GM12875 (cell line): ENCODE measurements around the gene WDCP.
"Not testable (repeated sequence)": the region's sequence is repeated elsewhere in the genome, so short reads cannot be mapped to it uniquely, and the experiment has no call there.

Experiments
- H3K4me3 ChIP-seq: one replicate; pipeline ENCODE4 v1.5.1; 2011; ENCODE audit warnings: low read depth, low read length, control low read depth
- TF ChIP-seq, protein P1 (sequence below): IDR thresholded peaks from 2 replicates; pipeline ENCODE4 v1.5.1; 2011; ENCODE audit warnings: low read depth, mild to moderate bottlenecking, control low read depth, inconsistent platforms, low read length, moderate library complexity, borderline replicate concordance; ENCODE audit not compliant: insufficient read depth

WDCP gene

DNA sequence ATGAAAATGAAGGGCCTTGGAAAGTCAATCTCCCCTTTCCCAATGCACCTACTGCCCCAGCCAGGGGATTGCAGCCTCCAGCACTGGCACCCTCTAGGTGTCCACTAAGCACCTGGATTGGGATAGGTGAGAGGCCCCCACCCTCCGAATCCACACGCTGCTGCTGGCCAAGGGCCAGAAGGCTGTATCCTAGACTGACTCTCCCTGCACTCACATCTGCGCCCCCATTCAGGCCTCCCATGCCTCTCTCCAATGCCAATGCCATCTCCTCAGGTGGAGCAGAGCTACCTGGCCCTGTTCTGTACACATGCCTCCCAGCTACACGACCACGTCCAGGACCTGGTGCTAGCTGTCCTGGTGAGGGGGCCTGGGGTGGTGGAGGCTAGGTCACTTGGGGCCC is 27.5 kb downstream of the WDCP start:
- no peak overlapping the region for H3K4me3 ChIP-seq
- TF ChIP-seq, protein P1, sequence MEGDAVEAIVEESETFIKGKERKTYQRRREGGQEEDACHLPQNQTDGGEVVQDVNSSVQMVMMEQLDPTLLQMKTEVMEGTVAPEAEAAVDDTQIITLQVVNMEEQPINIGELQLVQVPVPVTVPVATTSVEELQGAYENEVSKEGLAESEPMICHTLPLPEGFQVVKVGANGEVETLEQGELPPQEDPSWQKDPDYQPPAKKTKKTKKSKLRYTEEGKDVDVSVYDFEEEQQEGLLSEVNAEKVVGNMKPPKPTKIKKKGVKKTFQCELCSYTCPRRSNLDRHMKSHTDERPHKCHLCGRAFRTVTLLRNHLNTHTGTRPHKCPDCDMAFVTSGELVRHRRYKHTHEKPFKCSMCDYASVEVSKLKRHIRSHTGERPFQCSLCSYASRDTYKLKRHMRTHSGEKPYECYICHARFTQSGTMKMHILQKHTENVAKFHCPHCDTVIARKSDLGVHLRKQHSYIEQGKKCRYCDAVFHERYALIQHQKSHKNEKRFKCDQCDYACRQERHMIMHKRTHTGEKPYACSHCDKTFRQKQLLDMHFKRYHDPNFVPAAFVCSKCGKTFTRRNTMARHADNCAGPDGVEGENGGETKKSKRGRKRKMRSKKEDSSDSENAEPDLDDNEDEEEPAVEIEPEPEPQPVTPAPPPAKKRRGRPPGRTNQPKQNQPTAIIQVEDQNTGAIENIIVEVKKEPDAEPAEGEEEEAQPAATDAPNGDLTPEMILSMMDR, result no peak

DNA sequence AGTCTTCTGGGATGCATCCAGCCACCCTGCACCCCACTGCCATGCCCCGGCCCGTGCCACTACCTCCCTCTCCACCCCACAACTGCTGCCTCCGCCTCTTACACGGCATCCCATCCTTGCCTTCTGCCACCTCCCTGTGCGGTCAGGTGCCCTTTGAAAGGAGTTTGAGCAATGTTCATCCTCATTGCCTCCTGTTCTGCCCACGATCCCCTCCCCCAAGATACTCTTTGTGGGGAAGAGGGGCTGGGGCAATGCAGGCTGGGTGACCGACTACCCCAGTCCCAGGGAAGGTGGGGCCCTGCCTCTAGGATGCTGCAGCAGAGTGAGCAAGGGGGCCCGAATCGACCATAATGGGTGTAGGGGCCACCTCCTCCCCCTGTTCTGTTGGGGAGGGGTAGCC is 28.9 kb downstream of the WDCP start:
- H3K4me3 ChIP-seq, result no peak overlapping the region
- TF ChIP-seq, protein P1, result no peak

DNA sequence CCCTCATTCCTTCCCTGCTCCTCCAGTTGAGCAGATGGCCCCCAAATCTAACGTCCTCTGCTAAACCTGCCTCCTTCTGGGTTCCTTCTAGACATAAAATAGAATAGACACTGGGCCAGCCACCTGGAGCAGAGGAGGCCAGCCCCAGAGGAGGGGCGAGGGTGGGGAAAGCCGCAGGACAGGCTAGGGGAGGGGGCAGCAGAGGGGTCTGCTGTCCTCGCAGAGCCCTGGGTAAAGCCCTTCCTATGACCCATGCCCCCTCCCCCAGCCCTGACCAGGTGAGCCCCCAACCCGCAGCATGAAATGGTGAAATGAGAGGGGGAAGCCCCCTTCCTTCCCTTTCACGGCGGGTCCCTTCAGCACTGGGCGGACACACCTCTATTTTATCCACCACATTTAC is 29.5 kb downstream of the WDCP start:
- TF ChIP-seq, protein P1, result no peak
- no peak overlapping the region for H3K4me3 ChIP-seq

DNA sequence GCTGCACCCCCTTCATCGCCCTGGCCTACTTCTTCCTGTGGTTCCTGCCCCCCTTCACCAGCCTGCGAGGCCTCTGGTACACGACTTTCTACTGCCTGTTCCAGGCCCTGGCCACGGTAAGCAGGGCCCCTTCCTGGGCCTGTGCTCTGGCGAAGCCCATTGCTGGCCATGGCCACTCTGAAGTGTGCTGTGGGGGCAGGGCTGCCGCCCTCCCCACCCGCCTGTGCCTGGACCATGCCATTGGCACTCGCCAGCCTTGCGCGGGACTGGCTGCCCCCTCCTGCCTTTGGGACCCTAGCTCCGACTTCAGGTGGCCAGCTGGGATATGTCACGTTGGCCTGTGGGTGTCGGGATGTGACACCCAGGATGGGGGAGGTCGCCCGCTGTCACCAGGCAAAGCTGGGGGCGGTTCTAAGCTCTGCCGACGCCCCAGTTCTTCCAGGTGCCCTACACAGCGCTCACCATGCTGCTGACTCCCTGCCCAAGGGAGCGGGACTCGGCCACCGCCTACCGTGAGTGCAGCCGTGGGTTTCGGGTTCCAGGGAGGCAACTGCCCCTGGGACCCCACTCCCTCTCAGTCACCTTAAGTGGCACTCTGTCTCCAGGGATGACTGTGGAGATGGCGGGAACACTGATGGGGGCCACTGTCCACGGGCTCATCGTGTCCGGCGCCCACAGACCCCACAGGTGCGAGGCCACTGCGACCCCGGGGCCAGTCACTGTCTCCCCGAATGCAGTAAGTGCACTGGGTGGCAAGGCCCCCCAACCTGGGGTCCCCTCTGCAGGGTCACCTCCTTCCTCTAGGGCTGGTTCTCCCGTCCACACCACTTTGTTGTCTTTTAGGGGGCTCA is 30.1 kb downstream of the WDCP start:
- no peak overlapping the region for H3K4me3 ChIP-seq
- TF ChIP-seq, protein P1, result no peak

DNA sequence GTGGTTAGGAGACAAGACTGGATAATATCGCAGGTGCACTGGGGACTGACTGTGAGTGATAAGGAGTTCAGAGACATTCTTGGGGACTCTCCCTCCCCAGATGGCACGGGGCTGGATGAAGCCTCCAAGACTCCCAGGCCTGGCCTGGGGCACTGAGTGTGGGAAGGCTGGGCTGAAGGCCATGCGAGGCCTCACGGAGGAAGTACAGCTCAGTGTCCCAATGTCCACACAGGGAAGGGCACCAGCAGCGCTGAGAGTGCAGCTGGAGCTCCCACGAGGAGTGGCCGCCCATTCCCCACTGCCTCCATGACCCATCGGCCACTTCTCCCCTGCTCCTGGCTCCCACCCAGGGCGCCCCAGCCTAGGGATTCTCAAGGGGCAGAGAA is 30.8 kb downstream of the WDCP start:
- no peak overlapping the region for H3K4me3 ChIP-seq
- TF ChIP-seq, protein P1, result no peak

DNA sequence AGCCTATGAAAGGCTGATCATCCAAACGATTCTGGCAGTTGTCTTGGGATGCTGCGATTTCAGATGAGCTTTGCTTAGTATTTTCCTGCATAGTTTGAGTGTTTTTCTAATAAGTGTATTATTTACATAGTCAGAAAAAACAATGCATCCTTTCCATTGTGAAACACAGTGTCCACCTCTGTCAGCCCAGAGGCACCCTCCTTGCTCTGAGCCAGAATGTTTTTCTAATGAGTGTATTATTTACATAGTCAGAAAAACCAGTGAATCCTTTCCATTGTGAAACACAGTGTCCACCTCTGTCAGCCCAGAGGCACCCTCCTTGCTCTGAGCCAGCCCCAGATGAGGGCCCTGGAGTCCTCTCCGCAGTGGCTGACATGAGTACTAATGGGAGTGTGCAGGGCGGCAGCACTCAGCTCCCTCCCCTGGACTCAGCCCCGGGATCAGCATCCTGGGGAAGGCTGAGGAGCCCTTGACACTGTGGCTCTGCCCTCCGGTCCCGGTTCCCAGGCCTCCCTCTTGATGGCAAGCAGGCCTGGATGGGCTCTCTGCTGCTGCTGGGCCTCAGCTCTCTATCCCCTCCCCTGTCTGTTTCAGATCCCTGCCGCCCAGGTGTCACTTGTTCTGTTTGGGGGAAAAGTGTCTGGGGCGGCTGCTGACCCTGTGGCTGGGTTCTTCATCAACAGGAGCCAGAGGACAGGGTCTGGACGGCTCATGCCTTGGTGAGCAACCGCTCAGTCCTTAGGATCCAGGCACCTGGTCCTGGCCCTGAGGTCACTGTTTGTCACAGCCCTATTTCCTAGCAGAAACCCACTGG is 31.4 kb downstream of the WDCP start:
- no peak overlapping the region for H3K4me3 ChIP-seq
- TF ChIP-seq, protein P1, result no peak

DNA sequence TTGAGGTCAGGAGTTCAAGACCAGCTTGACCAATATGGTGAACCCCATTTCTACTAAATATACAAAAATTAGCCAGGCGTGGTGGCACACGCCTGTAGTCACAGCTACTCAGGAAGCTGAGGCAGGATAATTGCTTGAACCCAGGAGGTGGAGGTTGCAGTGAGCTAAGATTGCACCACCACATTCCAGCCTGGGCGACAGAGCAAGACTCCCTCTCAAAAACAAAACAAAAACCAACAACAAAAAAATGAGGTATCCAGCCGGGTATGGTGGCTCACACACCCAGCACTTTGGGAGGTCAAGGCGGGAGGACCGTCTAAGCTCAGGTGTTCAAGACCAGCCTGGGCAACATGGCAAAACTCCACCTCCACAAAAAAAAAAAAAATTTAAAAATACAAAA is 32.3 kb downstream of the WDCP start:
- not testable (repeated sequence) for H3K4me3 ChIP-seq
